Cardiac muscle cell (in vitro differentiated cells and primary cell): Measurements from ENCODE around the gene TROAP. TPM values are rescaled to one million over a fixed set of nuclear protein-coding genes. Genes with fewer than 3 reads are reported as not detected.
"Not testable (repeated sequence)": the region's sequence is repeated elsewhere in the genome, so short reads cannot be mapped to it uniquely, and the experiment has no call there.

ENCODE experiments used
- DNase-seq, 2 donors: peaks; one replicate each; pipeline versions ENCODE4 v3.0.0 to v3.0.0-alpha.2; 2010 to 2017; ENCODE audit warnings: low read depth in 1 of 2, low spot score in 1 of 2
- H3K27ac ChIP-seq: fragments of 200-600 bp; sonication (generic); 2 replicates; pipeline ENCODE4 v1.5.1; 2016
- H3K27me3 ChIP-seq: fragments of 200-600 bp; sonication (generic); 2 replicates; pipeline ENCODE4 v1.6.0; 2016; ENCODE audit warnings: control low read depth
- H3K36me3 ChIP-seq: fragments of 200-600 bp; sonication (generic); 2 replicates; pipeline ENCODE4 v1.5.1; 2016; ENCODE audit warnings: control low read depth
- H3K4me1 ChIP-seq: fragments of 200-600 bp; sonication (generic); 2 replicates; pipeline ENCODE4 v1.8.1; 2017; ENCODE audit warnings: low read depth, mild to moderate bottlenecking, mixed run types
- H3K4me3 ChIP-seq: fragments of 200-600 bp; sonication (generic); 2 replicates; pipeline ENCODE4 v1.5.1; 2016; ENCODE audit warnings: mild to moderate bottlenecking
- H3K9me3 ChIP-seq: fragments of 200-600 bp; sonication (generic); 2 replicates; pipeline ENCODE4 v1.5.1; 2017; ENCODE audit warnings: low read depth, mild to moderate bottlenecking, control low read depth
- polyA plus RNA-seq: library from polyadenylated mRNA; unstranded; fragments of >200 nt; fragmentation: Nextera tagmentation; extraction: Ambion mirVana; gene quantifications from 2 replicates; pipeline ENCODE4 v1.2.1, GENCODE V29; 2016
- total RNA-seq: library from RNA; depleted of rRNA; stranded (reverse); fragments of >200 nt; gene quantifications from 2 replicates; pipeline ENCODE4 v1.2.3, GENCODE V29; 2016
- TF ChIP-seq, protein P1 (sequence below): IDR thresholded peaks from 2 replicates; pipeline ENCODE4 v1.5.1; 2012; ENCODE audit warnings: low read depth, mild to moderate bottlenecking, low read length

TROAP gene
- total and polyA plus RNA-seq, 2 experiments from 2014 or later: 8.2 to 72.9 TPM

DNA sequence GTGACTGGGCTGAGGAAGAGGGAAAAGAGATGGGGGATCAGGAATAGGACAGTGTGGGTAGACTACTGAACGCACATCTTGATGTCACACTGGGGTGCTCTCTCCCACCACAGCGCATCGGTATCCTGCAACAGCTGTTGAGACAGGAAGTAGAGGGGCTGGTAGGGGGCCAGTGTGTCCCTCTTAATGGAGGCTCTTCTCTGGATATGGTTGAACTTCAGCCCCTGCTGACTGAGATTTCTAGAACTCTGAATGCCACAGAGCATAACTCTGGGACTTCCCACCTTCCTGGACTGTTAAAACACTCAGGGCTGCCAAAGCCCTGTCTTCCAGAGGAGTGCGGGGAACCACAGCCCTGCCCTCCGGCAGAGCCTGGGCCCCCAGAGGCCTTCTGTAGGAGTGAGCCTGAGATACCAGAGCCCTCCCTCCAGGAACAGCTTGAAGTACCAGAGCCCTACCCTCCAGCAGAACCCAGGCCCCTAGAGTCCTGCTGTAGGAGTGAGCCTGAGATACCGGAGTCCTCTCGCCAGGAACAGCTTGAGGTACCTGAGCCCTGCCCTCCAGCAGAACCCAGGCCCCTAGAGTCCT is 7.1 kb downstream of the TROAP start:
- no peaks in the 10 kb centered on the region for H3K36me3 ChIP-seq
- no peak for DNase-seq
- TF ChIP-seq, protein P1, sequence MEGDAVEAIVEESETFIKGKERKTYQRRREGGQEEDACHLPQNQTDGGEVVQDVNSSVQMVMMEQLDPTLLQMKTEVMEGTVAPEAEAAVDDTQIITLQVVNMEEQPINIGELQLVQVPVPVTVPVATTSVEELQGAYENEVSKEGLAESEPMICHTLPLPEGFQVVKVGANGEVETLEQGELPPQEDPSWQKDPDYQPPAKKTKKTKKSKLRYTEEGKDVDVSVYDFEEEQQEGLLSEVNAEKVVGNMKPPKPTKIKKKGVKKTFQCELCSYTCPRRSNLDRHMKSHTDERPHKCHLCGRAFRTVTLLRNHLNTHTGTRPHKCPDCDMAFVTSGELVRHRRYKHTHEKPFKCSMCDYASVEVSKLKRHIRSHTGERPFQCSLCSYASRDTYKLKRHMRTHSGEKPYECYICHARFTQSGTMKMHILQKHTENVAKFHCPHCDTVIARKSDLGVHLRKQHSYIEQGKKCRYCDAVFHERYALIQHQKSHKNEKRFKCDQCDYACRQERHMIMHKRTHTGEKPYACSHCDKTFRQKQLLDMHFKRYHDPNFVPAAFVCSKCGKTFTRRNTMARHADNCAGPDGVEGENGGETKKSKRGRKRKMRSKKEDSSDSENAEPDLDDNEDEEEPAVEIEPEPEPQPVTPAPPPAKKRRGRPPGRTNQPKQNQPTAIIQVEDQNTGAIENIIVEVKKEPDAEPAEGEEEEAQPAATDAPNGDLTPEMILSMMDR: no peak

DNA sequence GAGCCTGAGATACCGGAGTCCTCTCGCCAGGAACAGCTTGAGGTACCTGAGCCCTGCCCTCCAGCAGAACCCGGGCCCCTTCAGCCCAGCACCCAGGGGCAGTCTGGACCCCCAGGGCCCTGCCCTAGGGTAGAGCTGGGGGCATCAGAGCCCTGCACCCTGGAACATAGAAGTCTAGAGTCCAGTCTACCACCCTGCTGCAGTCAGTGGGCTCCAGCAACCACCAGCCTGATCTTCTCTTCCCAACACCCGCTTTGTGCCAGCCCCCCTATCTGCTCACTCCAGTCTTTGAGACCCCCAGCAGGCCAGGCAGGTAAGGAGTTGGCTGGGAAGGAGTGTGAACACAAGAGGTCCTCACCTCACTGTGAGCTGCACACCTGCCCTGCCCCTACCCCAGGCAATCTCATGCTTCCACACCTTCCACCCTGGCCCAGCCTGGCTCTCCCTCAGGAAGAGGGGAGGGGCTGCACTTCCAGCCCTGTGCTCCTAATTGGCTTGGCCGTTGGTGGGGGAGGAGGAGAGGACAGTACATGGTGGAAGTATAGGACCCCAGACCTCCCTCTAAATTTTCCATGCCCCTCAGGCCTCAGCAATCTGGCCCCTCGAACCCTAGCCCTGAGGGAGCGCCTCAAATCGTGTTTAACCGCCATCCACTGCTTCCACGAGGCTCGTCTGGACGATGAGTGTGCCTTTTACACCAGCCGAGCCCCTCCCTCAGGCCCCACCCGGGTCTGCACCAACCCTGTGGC is 7.8 kb downstream of the TROAP start:
- H3K27me3 ChIP-seq: peaks cover 47% of the 10 kb centered on the region
- no peak overlapping the region for H3K4me3 ChIP-seq
- no peaks in the 10 kb centered on the region for H3K9me3 ChIP-seq
- DNase-seq: no peak
- TF ChIP-seq, protein P1: no peak
- H3K4me1 ChIP-seq: no peaks in the 10 kb centered on the region
- H3K36me3 ChIP-seq: no peaks in the 10 kb centered on the region
- no peak overlapping the region for H3K27ac ChIP-seq

More for the DNA sequence above, 7.1 kb downstream of the TROAP start:
- H3K4me1 ChIP-seq: no peaks in the 10 kb centered on the region
- no peak overlapping the region for H3K4me3 ChIP-seq
- no peaks in the 10 kb centered on the region for H3K9me3 ChIP-seq
- no peak overlapping the region for H3K27ac ChIP-seq
- peaks cover 40% of the 10 kb centered on the region for H3K27me3 ChIP-seq

DNA sequence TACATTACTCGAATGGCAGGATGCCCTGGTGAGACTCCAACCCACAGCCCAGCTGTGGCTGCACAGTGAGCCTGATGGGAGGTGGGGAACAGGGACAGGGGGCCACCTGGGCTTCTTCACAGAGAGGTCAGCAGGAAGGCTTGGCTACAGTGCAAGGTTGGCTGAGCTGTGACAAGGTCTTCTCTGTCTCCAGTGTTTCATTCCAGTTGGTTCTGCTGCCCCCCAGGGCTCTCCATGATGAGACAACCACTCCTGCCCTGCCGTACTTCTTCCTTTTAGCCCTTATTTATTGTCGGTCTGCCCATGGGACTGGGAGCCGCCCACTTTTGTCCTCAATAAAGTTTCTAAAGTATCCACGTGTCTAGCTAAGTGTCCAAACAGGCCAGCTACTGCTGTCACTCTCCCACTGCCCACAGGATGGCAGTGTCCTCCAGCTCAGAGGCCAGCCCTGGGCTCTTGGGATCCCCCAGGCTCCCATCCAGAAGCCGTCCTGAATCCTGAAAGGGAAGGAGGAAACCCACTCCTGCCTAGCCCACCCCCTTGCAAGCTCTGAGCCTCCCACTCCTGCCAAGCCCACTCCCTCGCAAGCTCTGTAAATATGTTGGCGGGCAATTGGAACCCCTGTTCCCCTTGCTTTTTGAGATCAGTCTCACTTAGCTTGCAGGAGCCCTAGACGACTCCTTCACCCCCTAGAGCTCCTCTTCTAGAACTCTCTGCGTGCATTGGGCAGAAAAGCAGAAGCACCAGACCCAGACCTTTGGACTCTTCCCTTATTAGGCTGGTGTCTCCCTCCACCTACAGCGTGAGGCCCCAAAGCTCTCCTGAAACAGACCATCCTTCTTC is 8.5 kb downstream of the TROAP start:
- peak; percentile 81 to 84 for DNase-seq
- no peaks in the 10 kb centered on the region for H3K9me3 ChIP-seq
- H3K27ac ChIP-seq: no peak overlapping the region
- TF ChIP-seq, protein P1: peak; percentile 87
- H3K4me3 ChIP-seq: no peak overlapping the region
- H3K4me1 ChIP-seq: no peaks in the 10 kb centered on the region
- H3K36me3 ChIP-seq: no peaks in the 10 kb centered on the region
- peaks cover 55% of the 10 kb centered on the region for H3K27me3 ChIP-seq

DNA sequence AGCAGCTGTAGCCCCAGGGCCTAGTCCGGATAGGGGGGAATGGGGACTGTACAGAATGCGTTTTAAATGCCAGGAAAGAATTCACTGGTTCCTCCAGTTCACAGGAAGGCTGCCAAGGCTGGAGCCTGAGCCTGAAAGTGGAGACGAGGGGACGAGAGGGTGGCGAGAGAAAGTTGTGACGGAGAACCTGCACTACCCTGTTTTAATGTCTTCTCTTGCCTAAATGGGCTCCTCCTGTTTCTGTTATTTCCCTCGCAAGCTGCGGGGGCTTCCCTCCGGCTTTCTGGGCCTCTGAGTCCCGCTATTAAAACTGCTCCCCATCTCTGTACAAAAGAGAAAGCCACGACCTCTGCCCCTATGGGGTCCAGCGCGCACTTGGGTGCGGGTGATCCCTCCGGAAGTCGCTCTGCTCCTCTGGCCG is 9.4 kb downstream of the TROAP start:
- H3K4me1 ChIP-seq: no peaks in the 10 kb centered on the region
- TF ChIP-seq, protein P1: no peak
- no peak overlapping the region for H3K4me3 ChIP-seq
- H3K27ac ChIP-seq: no peak overlapping the region
- DNase-seq: no peak
- peaks cover 63% of the 10 kb centered on the region for H3K27me3 ChIP-seq
- H3K36me3 ChIP-seq: no peaks in the 10 kb centered on the region
- H3K9me3 ChIP-seq: no peaks in the 10 kb centered on the region

DNA sequence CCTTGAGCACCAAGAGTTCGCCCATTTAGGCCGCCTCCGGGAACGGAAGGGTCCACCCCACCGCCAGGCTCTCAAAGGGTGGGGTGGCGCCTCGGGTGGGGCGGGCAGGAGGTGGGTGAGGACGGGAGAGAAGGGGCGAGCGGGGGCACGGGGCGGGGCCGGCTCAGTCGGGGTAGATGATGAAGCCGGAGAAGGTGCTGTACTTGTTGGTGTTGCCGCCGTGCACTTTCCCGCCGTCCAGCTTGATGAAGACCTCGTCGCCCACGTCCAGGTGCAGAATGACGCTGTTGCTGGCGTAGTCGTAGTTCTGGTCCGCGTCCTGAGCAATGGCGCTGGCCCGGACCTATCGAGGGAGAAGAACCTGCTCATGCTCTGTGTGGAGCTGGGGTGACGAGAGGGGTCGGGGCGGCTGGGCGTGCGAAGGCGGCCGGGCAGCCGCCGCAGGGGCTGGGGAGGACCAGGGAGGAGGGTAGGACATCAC is 9.9 kb downstream of the TROAP start:
- H3K4me1 ChIP-seq: no peaks in the 10 kb centered on the region
- peaks cover 68% of the 10 kb centered on the region for H3K27me3 ChIP-seq
- TF ChIP-seq, protein P1: no peak
- no peak for DNase-seq
- no peaks in the 10 kb centered on the region for H3K9me3 ChIP-seq
- no peak overlapping the region for H3K27ac ChIP-seq
- no peak overlapping the region for H3K4me3 ChIP-seq
- H3K36me3 ChIP-seq: no peaks in the 10 kb centered on the region

DNA sequence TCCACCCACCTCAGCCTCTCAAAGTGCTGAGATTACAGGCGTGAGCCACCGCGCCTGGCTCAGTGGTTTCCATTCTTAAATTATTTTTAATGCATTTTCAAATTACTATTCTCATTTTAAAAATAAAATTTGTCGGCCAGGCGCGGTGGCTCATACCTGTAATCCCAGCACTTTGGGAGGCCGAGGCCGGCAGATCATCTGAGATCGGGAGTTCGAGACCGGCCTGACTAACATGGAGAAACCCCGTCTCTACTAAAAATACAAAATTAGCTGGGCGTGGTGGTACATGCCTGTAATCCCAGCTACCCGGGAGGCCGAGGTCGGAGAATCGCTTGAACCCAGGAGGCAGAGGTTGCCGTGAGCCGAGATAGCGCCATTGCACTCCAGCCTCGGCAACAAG is 10.7 kb downstream of the TROAP start:
- not testable (repeated sequence) for H3K27ac ChIP-seq, H3K9me3 ChIP-seq, H3K4me1 ChIP-seq, H3K4me3 ChIP-seq, H3K36me3 ChIP-seq, DNase-seq
- H3K27me3 ChIP-seq: peaks cover 77% of the 10 kb centered on the region
